ENCODE data around the gene PUM2. TPM values are rescaled to one million over a fixed set of nuclear protein-coding genes. Genes with fewer than 3 reads are reported as not detected.

Gene PUM2
- total RNA-seq, 1 experiment from 2014 or later, result 105 TPM

DNA sequence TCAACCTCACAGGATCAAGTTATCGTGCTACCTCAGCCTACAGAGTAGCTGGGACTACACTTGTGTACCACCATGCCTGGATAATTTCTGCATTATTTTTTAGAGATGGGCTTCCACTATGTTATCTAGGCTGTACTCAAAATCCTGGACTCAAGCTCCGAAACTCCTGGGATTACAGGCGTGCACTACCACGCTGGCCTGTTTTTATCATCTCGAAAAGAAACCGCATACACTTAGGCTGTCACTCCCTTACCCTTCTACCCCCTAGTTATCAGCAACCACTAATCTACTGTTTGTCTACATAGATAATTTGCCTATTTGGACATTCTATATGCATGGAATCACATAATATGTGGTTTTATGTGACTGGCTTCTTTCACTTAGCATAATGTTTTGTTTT lies 8.5 kb upstream of the PUM2 start:
- BruUV-seq (replicated peaks), result no TSS peak

More for the DNA sequence above, 8.5 kb upstream of the PUM2 start:
- TF ChIP-seq EZH2phosphoT487 (IDR thresholded peaks at IDR 0.05; ENCODE audit: borderline replicate concordance) (no peak), POLR2AphosphoS5 (IDR thresholded peaks at IDR 0.05; ENCODE audit: low read depth, low read length) (no peak), REST (IDR thresholded peaks at IDR 0.05; ENCODE audit: low read depth) (no peak), SP1 (IDR thresholded peaks at IDR 0.05; ENCODE audit: low read depth) (no peak), TCF7L2 (IDR thresholded peaks at IDR 0.05; ENCODE audit: borderline replicate concordance, extremely low read depth, insufficient read depth, insufficient read length) (no peak), SIN3A (IDR thresholded peaks at IDR 0.05; ENCODE audit: low read depth) (no peak), ZNF274 (IDR thresholded peaks at IDR 0.05; ENCODE audit: low read depth, low read length) (no peak), ZFX (IDR thresholded peaks at IDR 0.05) (no peak), CBX3 (IDR thresholded peaks at IDR 0.05; ENCODE audit: low read depth) (no peak), RAD21 (IDR thresholded peaks at IDR 0.05; ENCODE audit: low read depth) (no peak), EGR1 (IDR thresholded peaks at IDR 0.05; ENCODE audit: low read depth) (no peak), EZH2 (IDR thresholded peaks at IDR 0.05) (no peak), CEBPB (IDR thresholded peaks at IDR 0.05; ENCODE audit: low read depth) (no peak)
- peaks cover 2 to 13% of the 10 kb centered on the region in 2 experiments; a peak in 3 of 4 replicates for H3K4me1 ChIP-seq (ENCODE audit: control insufficient read depth in 1 of 2, insufficient read depth in 2 of 2, low read length in 2 of 2)
- H3K9me3 ChIP-seq (ENCODE audit: control insufficient read depth in 1 of 2, insufficient read depth in 1 of 2, low read depth in 1 of 2, low read length in 2 of 2), result no peaks in the 10 kb centered on the region
- no peak for ATAC-seq
- ChIA-PET CTCF (interaction anchor here (0.6 kb wide), 1 partner anchor 20 kb away, joined by 3 read pairs; no protein-coding TSS in a partner anchor), RAD21 (ENCODE audit: low non-redundant PET in 1 of 2, low total read pairs in 2 of 2, uncharacterized antibody in 2 of 2, unreplicated experiment in 2 of 2) (no interaction called here), POLR2A (no interaction called here)
- no peak overlapping the region for H3K27ac ChIP-seq (ENCODE audit: low read depth, low read length)
- intact Hi-C loops (cut with micrococcal nuclease), result no loop called here
- H3K9me2 ChIP-seq (ENCODE audit: insufficient read depth), result no peaks in the 10 kb centered on the region
- H3K79me2 ChIP-seq (ENCODE audit: insufficient read depth, low read length), result no peaks in the 10 kb centered on the region
- H3K27me3 ChIP-seq (ENCODE audit: insufficient read depth, low read length), result no peaks in the 10 kb centered on the region
- no peak for DNase-seq (ENCODE audit: low read depth, low spot score)
- no peak overlapping the region for H3K9ac ChIP-seq (ENCODE audit: low read length)
- no peaks in the 10 kb centered on the region for H4K20me1 ChIP-seq (ENCODE audit: insufficient read depth)
- no peak overlapping the region for H3K4me3 ChIP-seq (replicated peaks in 1 of 2; ENCODE audit: low read depth in 1 of 2, low read length in 2 of 2)
- H3K36me3 ChIP-seq (ENCODE audit: control insufficient read depth in 1 of 2, insufficient read depth in 2 of 2, low read length in 2 of 2), result no peaks in the 10 kb centered on the region
- H3K4me2 ChIP-seq (ENCODE audit: low read length), result no peak overlapping the region
- H2AFZ ChIP-seq (ENCODE audit: low read depth, low read length, poor library complexity, severe bottlenecking), result no peak overlapping the region

All from HCT116 (cell line).